Natural killer cell (primary cell): ENCODE results near the gene ART3. TPM values are rescaled to one million over a fixed set of nuclear protein-coding genes. Genes with fewer than 3 reads are reported as not detected.

Source experiments
- ATAC-seq, 3 donors: fragments of 150-1000 bp in 2 of 3; fragments of 200-7000 bp in 1 of 3; cut with Tn5 transposase; 1 replicate in 1 of 3; 2 replicates in 2 of 3; pipeline ENCODE4 v1.10.0; 2021; ENCODE audit warnings: mild to moderate bottlenecking in 2 of 3, moderate library complexity in 2 of 3
- DNase-seq, 2 donors: peaks; one replicate each; pipeline versions ENCODE4 v3.0.0 to v3.0.0-alpha.2; 2013 to 2021; ENCODE audit warnings: mixed read lengths in 1 of 2
- H3K27ac ChIP-seq: one replicate; pipeline ENCODE4 v1.5.1; 2013; ENCODE audit warnings: mild to moderate bottlenecking, low read length
- H3K27me3 ChIP-seq: one replicate; pipeline ENCODE4 v1.6.1; 2013; ENCODE audit warnings: low read length; ENCODE audit not compliant: control insufficient read depth, insufficient read depth
- H3K36me3 ChIP-seq: one replicate; pipeline ENCODE4 v1.6.1; 2013; ENCODE audit warnings: low read length; ENCODE audit not compliant: control insufficient read depth, insufficient read depth
- H3K4me1 ChIP-seq: one replicate; pipeline ENCODE4 v1.6.1; 2013; ENCODE audit warnings: low read length; ENCODE audit not compliant: control insufficient read depth, insufficient read depth
- H3K4me3 ChIP-seq: one replicate; pipeline ENCODE4 v1.5.1; 2013; ENCODE audit warnings: low read length
- H3K9me3 ChIP-seq: one replicate; pipeline ENCODE4 v1.6.1; 2013; ENCODE audit warnings: low read length; ENCODE audit not compliant: control insufficient read depth, insufficient read depth
- H3K27ac Mint-ChIP-seq, 2 donors: one replicate each; pipeline ENCODE4 v1.8.0; 2022; ENCODE audit warnings: mild to moderate bottlenecking in 2 of 2, mixed read lengths in 2 of 2, moderate library complexity in 1 of 2
- H3K27me3 Mint-ChIP-seq, 2 donors: one replicate each; pipeline ENCODE4 v1.8.0; 2022; ENCODE audit warnings: low read depth in 2 of 2, mixed read lengths in 2 of 2
- H3K36me3 Mint-ChIP-seq: one replicate; pipeline ENCODE4 v1.8.0; 2022; ENCODE audit warnings: mixed read lengths
- H3K4me1 Mint-ChIP-seq, 2 donors: one replicate each; pipeline ENCODE4 v1.8.0; 2022; ENCODE audit warnings: mixed read lengths in 2 of 2
- H3K4me3 Mint-ChIP-seq: one replicate; pipeline ENCODE4 v1.8.0; 2022; ENCODE audit warnings: mild to moderate bottlenecking, moderate library complexity, mixed read lengths
- H3K9me3 Mint-ChIP-seq, 2 donors: one replicate each; pipeline ENCODE4 v1.8.0; 2022; ENCODE audit warnings: mixed read lengths in 2 of 2
- CTCF ChIP-seq: fragments of 200-600 bp; IDR thresholded peaks from one replicate; pipeline ENCODE4 v1.8.0; 2022; ENCODE audit warnings: antibody characterized with exemption
- WGBS: methylation state at CpG from one replicate; pipeline ENCODE4 v1.1.7; 2013; ENCODE audit warnings: missing lambda C conversion rate; ENCODE audit not compliant: insufficient coverage; 5-methylcytosine and 5-hydroxymethylcytosine counted together
- intact Hi-C: fragments of 100-400 bp; cut with micrococcal nuclease; formaldehyde crosslinking; loops from one replicate; pipeline ENCODE4 v1.14.2; 2022
- total RNA-seq, 4 donors: library from RNA; stranded (reverse); fragments of 120-200 nt in 1 of 4; gene quantifications; one replicate each; pipeline versions ENCODE4 v1.2.3 to v1.2.4, GENCODE V29; 2013 to 2022

ART3 gene
- total RNA-seq, 3 donors from 2014 or later (not counting 1 experiment from before 2014, with no cell fraction given): not detected

GRCh38 chr4:76116821-76117220, 42.3 kb downstream of the ART3 start:
- Mint-ChIP-seq H3K27ac (no peak overlapping the region), H3K27me3 (no peaks in the 10 kb centered on the region), H3K4me3 (no peak overlapping the region), H3K4me1 (no peaks in the 10 kb centered on the region), H3K9me3 (no peaks in the 10 kb centered on the region), H3K36me3 (peaks cover 15% of the 10 kb centered on the region)
- Histone ChIP-seq H3K4me1 (no peaks in the 10 kb centered on the region), H3K27me3 (no peaks in the 10 kb centered on the region), H3K4me3 (no peak overlapping the region), H3K27ac (no peak overlapping the region), H3K9me3 (no peaks in the 10 kb centered on the region), H3K36me3 (peaks cover 60% of the 10 kb centered on the region)
- intact Hi-C loops: no loop called here
- WGBS: 100% methylated on average over 1 of the region's 1 CpG
- DNase-seq (no peak), ATAC-seq (no peak)
- TF ChIP-seq CTCF: no peak

- 75% methylated on average over 4 of the region's 5 CpGs for WGBS
- Histone ChIP-seq H3K9me3 (no peaks in the 10 kb centered on the region), H3K27me3 (no peaks in the 10 kb centered on the region), H3K4me1 (no peaks in the 10 kb centered on the region), H3K27ac (no peak overlapping the region), H3K36me3 (peaks cover 67% of the 10 kb centered on the region), H3K4me3 (no peak overlapping the region)
- DNase-seq (no peak), ATAC-seq (no peak)
- no peaks in the 10 kb centered on the region for H3K4me1 Mint-ChIP-seq
- H3K27me3 Mint-ChIP-seq: no peaks in the 10 kb centered on the region
- intact Hi-C loops: no loop called here
- no peaks in the 10 kb centered on the region for H3K9me3 Mint-ChIP-seq
- peaks cover 15% of the 10 kb centered on the region for H3K36me3 Mint-ChIP-seq
- H3K4me3 Mint-ChIP-seq: no peak overlapping the region
- no peak for TF ChIP-seq CTCF
- no peak overlapping the region for H3K27ac Mint-ChIP-seq
These were observed 43.0 kb downstream of the ART3 start for GRCh38 chr4:76117536-76117935.

- Mint-ChIP-seq H3K27ac (no peak overlapping the region), H3K4me1 (no peaks in the 10 kb centered on the region), H3K36me3 (peaks cover 29% of the 10 kb centered on the region), H3K27me3 (no peaks in the 10 kb centered on the region), H3K9me3 (no peaks in the 10 kb centered on the region), H3K4me3 (no peak overlapping the region)
- H3K9me3 ChIP-seq: no peaks in the 10 kb centered on the region
- 92% methylated on average over 2 of the region's 4 CpGs for WGBS
- H3K4me1 ChIP-seq: no peaks in the 10 kb centered on the region
- H3K27me3 ChIP-seq: no peaks in the 10 kb centered on the region
- H3K4me3 ChIP-seq: no peak overlapping the region
- no peak overlapping the region for H3K27ac ChIP-seq
- no peak for TF ChIP-seq CTCF
- DNase-seq (no peak), ATAC-seq (no peak)
- intact Hi-C loops: no loop called here
- peaks cover 74% of the 10 kb centered on the region for H3K36me3 ChIP-seq
These were observed 45.7 kb downstream of the ART3 start for GRCh38 chr4:76120199-76120598.

- no peak overlapping the region for H3K27ac Mint-ChIP-seq
- H3K36me3 ChIP-seq: peaks cover 55% of the 10 kb centered on the region
These were observed 51.3 kb downstream of the ART3 start for GRCh38 chr4:76125816-76126215.

More at GRCh38 chr4:76125816-76126215, 51.3 kb downstream of the ART3 start:
- H3K4me3 Mint-ChIP-seq: no peak overlapping the region
- DNase-seq (no peak), ATAC-seq (no peak)
- H3K27me3 Mint-ChIP-seq: no peaks in the 10 kb centered on the region
- Histone ChIP-seq H3K9me3 (no peaks in the 10 kb centered on the region), H3K27me3 (no peaks in the 10 kb centered on the region), H3K4me3 (no peak overlapping the region), H3K27ac (no peak overlapping the region), H3K4me1 (no peaks in the 10 kb centered on the region)
- H3K9me3 Mint-ChIP-seq: no peaks in the 10 kb centered on the region
- H3K4me1 Mint-ChIP-seq: peaks cover 4 to 14% of the 10 kb centered on the region in 2 donors
- TF ChIP-seq CTCF: no peak
- intact Hi-C loops: no loop called here
- H3K36me3 Mint-ChIP-seq: peaks cover 27% of the 10 kb centered on the region
